GM21576 (cell line): Measurements from ENCODE around the gene HDAC4.

Experiments used
- ATAC-seq: cut with Tn5 transposase; IDR thresholded peaks from one replicate; pipeline ENCODE4 v1.9.1; 2021; ENCODE audit warnings: mild to moderate bottlenecking, moderate library complexity; ENCODE audit not compliant: unreplicated experiment

Gene HDAC4

GRCh38 chr2:239102266-239102665 is 298.6 kb downstream of the HDAC4 start:
- no peak for ATAC-seq

DNA sequence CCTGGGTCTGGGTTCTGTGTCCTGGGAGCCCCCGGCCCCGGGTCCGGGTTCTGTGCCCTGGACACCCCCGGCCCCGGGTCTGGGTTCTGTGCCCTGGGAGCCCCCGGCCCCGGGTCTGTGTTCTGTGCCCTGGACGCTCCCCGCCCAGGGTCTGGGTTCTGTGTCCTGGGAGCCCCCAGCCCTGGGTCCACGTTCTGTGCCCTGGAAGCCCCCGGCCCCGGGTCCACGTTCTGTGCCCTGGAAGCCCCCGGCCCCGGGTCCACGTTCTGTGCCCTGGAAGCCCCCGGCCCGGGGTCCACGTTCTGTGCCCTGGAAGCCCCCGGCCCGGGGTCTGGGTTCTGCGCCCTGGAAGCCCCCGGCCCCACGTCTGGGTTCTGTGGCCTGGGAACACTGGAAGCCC is 299.0 kb downstream of the HDAC4 start:
- no peak for ATAC-seq

GRCh38 chr2:239101071-239101470 is 299.7 kb downstream of the HDAC4 start:
- ATAC-seq, result no peak

DNA sequence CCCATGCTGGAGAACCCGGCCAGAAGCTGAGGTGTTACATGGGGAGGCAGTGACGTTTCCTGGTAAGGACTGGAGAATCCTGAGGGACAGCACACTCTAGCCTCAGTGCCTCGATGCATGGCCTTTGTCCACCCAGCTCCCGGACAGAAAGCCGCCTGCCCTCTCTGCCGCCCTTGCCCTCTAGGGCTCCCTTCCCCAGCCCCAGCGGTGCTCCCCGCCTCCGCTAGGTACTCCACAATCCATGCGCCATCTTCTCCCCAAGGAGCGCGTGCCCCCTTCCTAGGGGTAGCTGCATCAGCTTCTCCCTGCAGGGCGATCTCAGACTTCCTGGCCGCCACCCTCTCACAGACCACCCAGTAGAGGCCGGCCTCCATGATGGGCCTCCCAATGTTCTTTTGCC is 301.3 kb downstream of the HDAC4 start:
- no peak for ATAC-seq

DNA sequence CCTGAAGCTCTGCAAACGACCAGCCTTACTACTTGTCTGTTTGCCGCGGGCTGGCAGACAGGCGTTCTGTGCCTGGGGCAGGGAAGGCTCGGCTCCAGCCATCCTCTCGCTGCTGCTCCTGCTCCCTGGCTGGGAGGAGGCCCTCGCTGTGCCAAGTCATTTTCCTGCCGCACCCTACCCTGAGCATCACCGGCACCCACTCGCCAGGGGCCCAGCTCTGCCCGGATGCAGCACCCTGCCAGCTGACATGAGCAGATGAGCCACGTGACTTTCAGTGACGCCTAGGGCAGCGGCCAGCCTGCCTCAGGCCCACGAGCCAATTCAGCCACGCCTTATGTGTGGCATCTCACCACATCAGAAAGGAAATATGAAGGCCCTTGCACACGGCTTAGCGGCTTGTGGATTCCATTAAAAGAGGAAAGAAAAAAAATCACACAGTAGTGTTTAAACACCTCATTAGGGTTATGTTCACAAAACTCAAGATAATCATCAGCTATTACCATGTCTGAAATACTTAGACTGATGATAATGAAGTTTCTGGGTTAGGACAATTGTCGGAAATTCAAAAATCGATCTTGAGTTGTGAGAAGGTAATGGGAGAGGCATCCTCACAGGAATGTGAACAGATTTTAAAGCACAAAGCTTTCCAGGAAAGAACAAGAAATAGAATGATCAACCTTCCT is 302.4 kb downstream of the HDAC4 start:
- ATAC-seq, result no peak

DNA sequence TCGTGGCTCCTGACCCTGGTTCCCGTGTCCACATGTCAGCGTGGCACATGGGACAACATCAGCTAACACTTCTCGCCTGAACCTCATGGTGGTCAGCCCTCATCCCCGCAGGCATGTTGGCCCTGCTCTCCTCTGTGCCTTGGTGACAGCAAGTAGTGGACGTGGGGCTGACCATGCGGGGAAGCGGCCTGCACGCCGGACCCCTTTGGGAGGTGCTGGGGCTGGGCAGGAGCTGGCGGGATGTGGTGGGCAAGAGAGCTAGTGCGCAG is 303.5 kb downstream of the HDAC4 start:
- no peak for ATAC-seq

- no peak for ATAC-seq
Measured at GRCh38 chr2:239096676-239097427, 304.0 kb downstream of the HDAC4 start.

DNA sequence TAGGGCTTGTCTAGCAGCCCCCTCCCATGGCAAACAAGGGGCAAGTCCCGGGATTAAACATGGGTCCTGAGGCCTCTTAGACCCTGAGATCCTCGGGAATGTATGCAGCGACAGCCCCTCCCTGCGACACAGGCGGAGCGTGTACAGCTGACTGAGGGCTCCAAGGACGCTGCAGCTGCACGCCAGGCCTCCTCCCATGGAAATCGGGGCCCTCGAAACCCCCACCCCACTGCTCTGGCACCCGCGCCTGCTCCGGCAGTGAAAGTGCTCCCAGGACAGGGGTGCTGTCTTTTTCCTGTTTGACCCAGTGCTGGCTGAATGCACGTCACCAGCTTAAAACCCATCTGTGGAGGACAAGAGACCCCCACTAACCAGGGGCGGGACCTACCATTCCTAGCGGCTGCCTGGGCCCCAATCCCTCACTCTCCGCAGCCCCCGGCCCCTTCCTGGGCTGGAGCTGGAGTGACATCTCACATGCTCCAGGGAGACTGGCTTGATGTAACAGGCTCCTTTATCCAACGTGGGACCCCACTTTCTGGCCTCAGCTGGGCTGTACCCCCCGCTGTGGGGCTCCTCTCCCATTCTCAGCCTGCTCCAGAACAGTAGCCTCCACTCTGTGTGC is 305.2 kb downstream of the HDAC4 start:
- no peak for ATAC-seq

GRCh38 chr2:239094867-239095266 is 306.0 kb downstream of the HDAC4 start:
- no peak for ATAC-seq

DNA sequence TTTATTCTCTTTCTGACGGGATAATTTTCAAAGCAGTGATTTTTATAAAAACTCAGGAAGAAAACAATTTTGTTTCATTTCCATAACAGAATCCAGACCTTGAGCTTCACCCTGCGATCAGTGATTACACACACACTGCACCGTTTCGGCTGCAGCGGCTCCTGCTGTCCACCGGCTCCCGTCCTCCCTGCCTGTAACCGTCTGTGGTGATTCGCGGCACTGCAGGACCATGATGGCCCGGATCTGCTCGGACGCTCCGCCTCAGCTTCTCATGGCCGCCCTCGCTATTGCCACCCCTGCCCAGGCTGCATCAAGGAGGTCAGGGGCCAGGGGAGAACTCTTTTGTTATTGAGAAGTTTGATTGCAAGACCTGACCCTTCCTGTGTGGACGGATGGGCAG is 306.9 kb downstream of the HDAC4 start:
- no peak for ATAC-seq

- ATAC-seq, result no peak
Measured at GRCh38 chr2:239093542-239093941, 307.3 kb downstream of the HDAC4 start.

- ATAC-seq, result no peak
Measured at GRCh38 chr2:239092571-239093294, 308.1 kb downstream of the HDAC4 start.

DNA sequence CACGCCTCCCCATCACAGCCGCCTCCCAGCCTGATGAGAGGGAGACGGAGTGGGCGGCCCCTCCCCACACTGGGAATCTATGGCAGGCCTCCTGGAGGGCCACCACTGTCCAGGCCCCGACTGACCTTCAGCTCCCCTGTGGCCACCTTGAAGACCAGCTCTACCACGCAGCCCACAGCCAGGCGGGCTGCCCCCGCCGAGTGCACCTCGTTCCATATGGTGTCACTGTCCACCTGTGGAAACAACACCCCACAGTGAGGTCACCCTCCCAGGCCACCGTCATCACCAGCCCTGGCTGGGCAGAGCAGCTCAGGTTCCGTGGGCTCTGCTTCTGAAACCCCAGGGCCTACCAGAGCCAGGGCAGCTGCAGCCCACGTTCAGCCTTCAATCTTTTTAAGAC is 310.9 kb downstream of the HDAC4 start:
- no peak for ATAC-seq

GRCh38 chr2:239087046-239087710 is 313.6 kb downstream of the HDAC4 start:
- ATAC-seq, result no peak

- no peak for ATAC-seq
Measured at GRCh38 chr2:239086325-239087020, 314.3 kb downstream of the HDAC4 start.

- no peak for ATAC-seq
Measured at GRCh38 chr2:239085201-239085992, 315.4 kb downstream of the HDAC4 start.

- no peak for ATAC-seq
Measured at GRCh38 chr2:239084007-239084406, 316.8 kb downstream of the HDAC4 start.

DNA sequence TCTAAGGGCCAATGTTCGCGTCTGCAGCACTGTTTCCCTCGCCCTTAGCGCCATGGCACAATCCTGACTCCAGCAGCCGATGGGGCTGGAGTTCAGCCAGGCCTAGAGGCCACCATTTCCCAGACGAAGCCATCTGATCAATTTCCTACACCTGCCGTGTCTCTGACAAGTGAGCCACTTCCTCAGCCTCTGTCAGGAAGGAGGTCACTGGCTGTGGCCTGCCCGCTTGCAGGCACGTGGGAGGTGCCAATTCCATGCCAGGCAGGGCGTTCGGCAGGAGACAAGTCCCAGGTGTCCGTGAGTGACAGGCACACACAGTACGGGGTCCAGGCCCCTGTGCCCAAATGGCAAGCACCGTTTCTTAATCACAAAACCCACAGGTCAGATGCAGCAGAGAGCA is 318.4 kb downstream of the HDAC4 start:
- ATAC-seq, result no peak

DNA sequence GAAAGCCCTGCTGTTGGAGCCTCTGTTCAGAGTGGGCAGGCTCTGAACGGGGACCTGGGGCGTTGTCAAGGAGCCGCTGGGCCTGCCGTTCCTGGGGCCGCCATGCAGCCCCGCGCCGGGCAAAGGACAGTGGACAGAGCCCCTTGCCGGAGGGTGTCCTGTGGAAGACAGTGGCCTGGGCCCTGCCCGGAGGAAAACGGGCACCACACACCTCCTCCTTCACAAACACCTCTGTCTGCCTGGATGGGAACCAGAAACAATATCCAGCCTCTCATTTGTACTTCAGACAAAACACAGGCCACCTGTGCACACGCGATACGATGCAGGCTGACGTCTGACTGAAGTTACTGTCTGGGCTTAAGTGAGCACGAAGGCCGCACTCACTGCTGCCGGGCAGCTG is 319.2 kb downstream of the HDAC4 start:
- no peak for ATAC-seq

DNA sequence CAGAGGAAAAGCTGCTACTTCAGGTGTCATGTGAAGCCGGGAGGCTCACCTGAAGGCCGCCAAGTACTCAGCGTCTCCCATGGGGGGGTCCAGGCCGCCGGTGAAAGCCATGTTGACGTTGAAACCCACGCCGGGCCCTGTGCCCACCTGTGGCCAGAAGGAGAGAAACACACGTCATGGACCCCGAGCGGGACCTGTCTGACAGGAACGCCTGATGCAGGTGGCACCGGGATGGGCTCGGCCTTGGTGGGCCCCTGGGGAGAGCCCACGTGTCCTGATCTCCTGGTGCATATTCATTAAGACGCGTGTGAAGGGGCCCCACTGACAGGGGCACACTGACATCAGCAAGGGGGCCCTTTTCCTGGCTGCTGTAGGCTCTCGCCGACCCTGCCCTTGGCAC is 319.8 kb downstream of the HDAC4 start:
- no peak for ATAC-seq
